ENCODE results near the gene TMEM141. TPM values are rescaled to one million over a fixed set of nuclear protein-coding genes. Genes with fewer than 3 reads are reported as not detected.

TMEM141 gene
- total RNA-seq, 1 experiment from 2014 or later = 70.4 TPM

- intact Hi-C loops (cut with micrococcal nuclease) = no loop called here
- no peaks in the 10 kb centered on the region for H3K4me1 Mint-ChIP-seq (ENCODE audit: insufficient read depth, unreplicated experiment)
- H3K9me3 Mint-ChIP-seq (ENCODE audit: unreplicated experiment) = no peaks in the 10 kb centered on the region
- ChIA-PET POLR2A (interaction anchor here (0.8 kb wide), 1 partner anchor 23 kb away, joined by 3 read pairs; no protein-coding TSS in a partner anchor), CTCF (interaction anchor here (1.8 kb wide), 1 partner anchor 12 kb away, joined by 6 read pairs; no protein-coding TSS in a partner anchor)
- peaks cover 61% of the 10 kb centered on the region for H3K36me3 Mint-ChIP-seq (ENCODE audit: insufficient read depth, unreplicated experiment)
- TF ChIP-seq CTCF (IDR thresholded peaks at IDR 0.05; ENCODE audit: unreplicated experiment) = no peak
- BruUV-seq (replicated peaks) = no TSS peak
- H3K4me3 Mint-ChIP-seq (ENCODE audit: unreplicated experiment) = no peak overlapping the region
- no peaks in the 10 kb centered on the region for H3K27me3 Mint-ChIP-seq (ENCODE audit: insufficient read depth, unreplicated experiment)
- DNase-seq (ENCODE audit: unreplicated experiment) = no peak
- H3K27ac Mint-ChIP-seq (ENCODE audit: low read depth, unreplicated experiment) = no peak overlapping the region
Measured at GRCh38 chr9:136827794-136828473, 36.8 kb downstream of the TMEM141 start.

DNA sequence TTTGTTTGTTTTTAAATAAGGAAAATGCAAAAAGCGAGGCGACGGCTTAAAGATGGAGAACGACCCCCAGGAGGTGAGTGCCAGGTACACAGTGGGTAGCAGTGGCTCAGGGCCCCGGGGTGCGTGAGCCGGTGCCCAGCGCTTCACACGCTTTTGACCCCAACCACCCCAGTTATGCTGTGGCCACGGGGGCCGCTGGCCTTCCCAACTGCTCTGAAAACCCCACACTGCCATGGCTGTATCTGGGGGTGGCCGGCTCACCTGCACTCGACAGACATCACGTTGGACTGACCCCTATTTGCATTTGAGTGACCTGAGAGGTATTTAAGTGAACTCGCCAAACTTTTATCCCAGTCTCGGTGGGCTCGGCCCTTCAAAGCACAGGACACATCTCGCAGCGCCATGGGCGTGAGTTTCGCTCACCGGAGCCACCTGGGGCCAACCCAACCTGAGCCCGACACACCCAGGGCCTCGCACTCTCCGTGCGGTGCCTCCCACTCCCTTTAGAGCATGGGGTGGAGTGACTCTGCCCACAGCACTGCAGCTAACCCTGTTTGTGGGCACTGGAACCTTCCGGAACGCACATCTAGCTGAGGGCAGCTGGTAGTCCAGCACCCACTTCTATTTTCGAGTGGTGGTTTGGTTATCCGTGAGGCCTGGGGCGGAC lies 37.5 kb downstream of the TMEM141 start:
- intact Hi-C loops (cut with micrococcal nuclease) = no loop called here
- Mint-ChIP-seq H3K36me3 (ENCODE audit: insufficient read depth, unreplicated experiment) (peaks cover 54% of the 10 kb centered on the region), H3K27ac (ENCODE audit: low read depth, unreplicated experiment) (no peak overlapping the region), H3K27me3 (ENCODE audit: insufficient read depth, unreplicated experiment) (no peaks in the 10 kb centered on the region), H3K4me3 (ENCODE audit: unreplicated experiment) (no peak overlapping the region), H3K4me1 (ENCODE audit: insufficient read depth, unreplicated experiment) (no peaks in the 10 kb centered on the region), H3K9me3 (ENCODE audit: unreplicated experiment) (no peaks in the 10 kb centered on the region)
- no peak for TF ChIP-seq CTCF (IDR thresholded peaks at IDR 0.05; ENCODE audit: unreplicated experiment)
- ChIA-PET POLR2A (no interaction called here), CTCF (interaction anchor here (1.3 kb wide), 1 partner anchor 12 kb away, joined by 3 read pairs; no protein-coding TSS in a partner anchor)
- no peak for DNase-seq (ENCODE audit: unreplicated experiment)
- BruUV-seq (replicated peaks) = no TSS peak

DNA sequence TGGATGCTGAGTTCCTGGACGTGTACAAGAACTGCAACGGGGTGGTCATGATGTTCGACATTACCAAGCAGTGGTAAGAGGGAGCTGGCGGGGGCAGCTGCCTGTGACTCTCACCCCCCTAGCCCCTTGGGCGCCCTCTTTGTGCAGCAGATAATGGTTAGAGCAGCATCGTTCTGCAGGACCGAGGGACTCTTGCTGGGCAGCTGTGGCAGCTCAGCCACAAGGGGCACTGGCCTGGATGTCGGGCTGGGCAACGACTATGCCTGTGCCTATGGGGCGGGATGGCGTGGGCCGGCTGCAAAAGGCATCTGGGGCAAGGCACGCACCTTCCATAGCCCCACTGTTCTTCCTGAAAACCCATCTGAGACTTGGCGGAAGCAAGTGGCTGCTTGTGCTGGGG lies 38.3 kb downstream of the TMEM141 start:
- Mint-ChIP-seq H3K36me3 (ENCODE audit: insufficient read depth, unreplicated experiment) (peaks cover 46% of the 10 kb centered on the region), H3K4me1 (ENCODE audit: insufficient read depth, unreplicated experiment) (no peaks in the 10 kb centered on the region), H3K4me3 (ENCODE audit: unreplicated experiment) (no peak overlapping the region), H3K9me3 (ENCODE audit: unreplicated experiment) (no peaks in the 10 kb centered on the region), H3K27ac (ENCODE audit: low read depth, unreplicated experiment) (no peak overlapping the region), H3K27me3 (ENCODE audit: insufficient read depth, unreplicated experiment) (no peaks in the 10 kb centered on the region)
- TF ChIP-seq CTCF (IDR thresholded peaks at IDR 0.05; ENCODE audit: unreplicated experiment) = no peak
- ChIA-PET CTCF (interaction anchor here (1.3 kb wide), 2 partner anchors 12 to 13 kb away, joined by 3 to 5 read pairs; no protein-coding TSS in a partner anchor), POLR2A (no interaction called here)
- no TSS peak for BruUV-seq (replicated peaks)
- intact Hi-C loops (cut with micrococcal nuclease) = no loop called here
- no peak for DNase-seq (ENCODE audit: unreplicated experiment)

- Mint-ChIP-seq H3K4me3 (ENCODE audit: unreplicated experiment) (no peak overlapping the region), H3K27me3 (ENCODE audit: insufficient read depth, unreplicated experiment) (no peaks in the 10 kb centered on the region), H3K36me3 (ENCODE audit: insufficient read depth, unreplicated experiment) (peaks cover 43% of the 10 kb centered on the region), H3K27ac (ENCODE audit: low read depth, unreplicated experiment) (no peak overlapping the region), H3K9me3 (ENCODE audit: unreplicated experiment) (no peaks in the 10 kb centered on the region), H3K4me1 (ENCODE audit: insufficient read depth, unreplicated experiment) (no peaks in the 10 kb centered on the region)
- ChIA-PET POLR2A (no interaction called here), CTCF (interaction anchor here (1.3 kb wide), 2 partner anchors 11 to 13 kb away, joined by 3 to 5 read pairs; no protein-coding TSS in a partner anchor)
- no TSS peak for BruUV-seq (replicated peaks)
- TF ChIP-seq CTCF (IDR thresholded peaks at IDR 0.05; ENCODE audit: unreplicated experiment) = no peak
- DNase-seq (ENCODE audit: unreplicated experiment) = no peak
- intact Hi-C loops (cut with micrococcal nuclease) = no loop called here
Measured at GRCh38 chr9:136829981-136830885, 39.1 kb downstream of the TMEM141 start.

Measured in MCF 10A (cell line).